IPS DF 4.7 (cell line): ENCODE measurements around the gene A2ML1.
"Not testable (repeated sequence)": the region's sequence is repeated elsewhere in the genome, so short reads cannot be mapped to it uniquely, and the experiment has no call there.

Experiments used
- DNase-seq: peaks from one replicate; pipeline ENCODE4 v3.0.0-alpha.2; 2013; ENCODE audit warnings: low spot score; ENCODE audit errors: extremely low read depth

A2ML1 gene

DNA sequence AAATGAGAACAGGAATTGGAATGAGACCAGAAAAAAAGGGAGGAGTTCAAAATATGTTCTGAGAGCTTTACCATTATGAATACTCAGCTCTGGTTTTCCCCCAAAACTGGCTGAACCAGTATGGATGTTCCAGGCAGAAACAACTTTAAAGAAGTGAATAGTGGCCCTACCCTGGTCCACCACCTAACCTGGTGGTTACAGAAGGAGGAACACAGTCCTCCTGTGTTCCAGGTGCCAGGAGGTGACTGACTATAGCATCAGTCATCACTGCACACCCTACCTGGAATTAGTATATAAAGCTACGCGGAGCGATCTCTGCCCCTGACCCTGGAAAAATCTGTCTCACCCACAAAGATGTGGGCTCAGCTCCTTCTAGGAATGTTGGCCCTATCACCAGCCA lies at the start of gene A2ML1:
A2ML1 (plus strand) TSS at position 324 of the 400 bp plus-strand sequence; CDS start at position 355, 31 bp downstream.
- DNase-seq = no peak

GRCh38 chr12:8773461-8773860 lies 49.0 kb upstream of the A2ML1 start:
- DNase-seq = no peak

DNA sequence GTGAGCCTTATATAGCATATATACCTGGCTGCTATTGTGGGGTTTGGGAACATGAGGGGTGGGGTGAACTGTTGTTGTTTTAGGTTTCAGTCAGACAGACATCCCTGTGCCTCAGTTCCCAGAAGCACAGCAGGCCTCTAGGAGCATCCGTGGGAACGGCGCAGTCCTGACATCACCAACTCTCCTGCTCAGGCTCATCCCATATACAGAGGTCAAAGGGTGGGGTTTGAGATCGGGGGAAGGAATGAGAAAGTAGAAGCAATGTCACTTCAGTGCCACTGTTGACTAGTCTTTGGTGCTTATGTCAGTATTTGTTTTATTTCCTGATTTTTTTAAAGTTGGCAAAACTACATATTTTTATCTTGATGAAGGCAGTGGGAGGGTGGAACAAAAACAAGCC lies 43.1 kb upstream of the A2ML1 start:
- no peak for DNase-seq

GRCh38 chr12:8779862-8780261 lies 42.6 kb upstream of the A2ML1 start:
- no peak for DNase-seq

DNA sequence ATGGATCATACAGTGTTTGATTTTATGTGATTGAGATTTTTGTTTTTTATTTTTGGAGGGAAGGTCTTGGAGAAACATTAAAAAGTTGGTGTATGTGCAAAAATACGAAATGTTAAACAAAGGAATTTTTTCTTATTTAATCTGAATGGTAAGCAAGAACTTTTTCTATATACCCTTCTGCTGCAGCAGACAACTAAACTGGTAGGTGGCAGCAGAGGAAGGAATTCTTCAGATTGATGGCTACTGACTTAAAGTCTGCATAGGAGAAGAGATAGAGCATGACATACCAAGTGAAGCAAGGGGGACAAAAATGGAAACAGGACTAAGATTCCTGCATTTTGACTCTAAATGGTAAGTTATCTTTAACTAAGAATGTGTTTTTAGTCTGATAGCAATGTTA lies 42.0 kb upstream of the A2ML1 start:
- no peak for DNase-seq

GRCh38 chr12:8781381-8782127 lies 40.9 kb upstream of the A2ML1 start:
- DNase-seq = no peak

- no peak for DNase-seq
Observed at GRCh38 chr12:8784290-8784888, 38.0 kb upstream of the A2ML1 start.

DNA sequence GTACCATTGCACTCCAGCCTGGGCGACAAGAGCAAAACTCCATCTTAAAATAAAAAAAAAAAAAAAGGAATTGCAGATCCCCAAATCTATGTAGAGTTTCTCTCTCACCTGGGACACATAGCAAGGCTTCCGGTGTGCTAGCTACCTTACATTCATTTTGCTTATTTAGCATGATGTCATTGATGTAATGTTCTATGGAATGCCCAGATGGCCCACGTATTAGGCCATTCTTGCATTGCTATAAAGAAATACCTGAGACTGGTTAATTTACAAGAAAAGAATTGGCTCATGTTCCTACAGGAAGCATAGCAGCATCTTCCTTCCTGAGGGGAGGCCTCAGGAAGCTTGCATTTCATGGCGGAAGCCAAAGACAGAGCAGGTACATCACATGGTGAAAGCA lies 36.9 kb upstream of the A2ML1 start:
- DNase-seq = no peak

GRCh38 chr12:8787206-8787605 lies 35.2 kb upstream of the A2ML1 start:
- not testable (repeated sequence) for DNase-seq

GRCh38 chr12:8788706-8789105 lies 33.7 kb upstream of the A2ML1 start:
- DNase-seq = not testable (repeated sequence)

DNA sequence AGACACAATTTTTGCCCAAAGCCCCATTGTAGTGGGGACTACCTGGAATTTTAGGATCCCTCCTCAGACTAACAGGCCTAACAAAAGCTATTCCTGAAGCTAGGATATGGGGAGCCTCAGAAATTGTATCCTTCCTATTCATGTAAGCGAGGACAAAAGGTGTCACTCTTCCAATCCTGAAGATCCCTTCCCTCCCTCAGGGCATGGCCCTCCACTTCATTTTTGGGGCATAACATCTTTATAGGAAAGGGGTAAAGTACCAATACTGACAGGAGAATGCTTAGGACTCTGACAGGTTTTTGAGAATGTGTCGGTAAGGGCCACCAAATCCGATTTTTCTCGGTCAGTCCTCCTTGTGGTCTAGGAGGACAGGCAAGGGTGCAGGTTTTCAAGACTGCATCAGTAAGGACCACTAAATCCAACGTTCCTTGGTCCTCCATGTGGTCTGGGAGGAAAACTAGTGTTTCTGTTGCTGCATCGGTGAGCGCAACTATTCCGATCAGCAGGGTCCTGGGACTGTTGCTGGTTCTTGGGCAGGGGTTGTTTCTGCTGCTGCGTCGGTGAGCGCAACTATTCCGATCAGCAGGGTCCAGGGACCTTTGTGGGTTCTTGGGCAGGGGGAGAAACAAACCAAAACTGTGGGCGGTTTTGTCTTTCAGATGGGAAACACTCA lies 32.9 kb upstream of the A2ML1 start:
- DNase-seq = not testable (repeated sequence)

GRCh38 chr12:8793226-8793625 lies 29.2 kb upstream of the A2ML1 start:
- not testable (repeated sequence) for DNase-seq

DNA sequence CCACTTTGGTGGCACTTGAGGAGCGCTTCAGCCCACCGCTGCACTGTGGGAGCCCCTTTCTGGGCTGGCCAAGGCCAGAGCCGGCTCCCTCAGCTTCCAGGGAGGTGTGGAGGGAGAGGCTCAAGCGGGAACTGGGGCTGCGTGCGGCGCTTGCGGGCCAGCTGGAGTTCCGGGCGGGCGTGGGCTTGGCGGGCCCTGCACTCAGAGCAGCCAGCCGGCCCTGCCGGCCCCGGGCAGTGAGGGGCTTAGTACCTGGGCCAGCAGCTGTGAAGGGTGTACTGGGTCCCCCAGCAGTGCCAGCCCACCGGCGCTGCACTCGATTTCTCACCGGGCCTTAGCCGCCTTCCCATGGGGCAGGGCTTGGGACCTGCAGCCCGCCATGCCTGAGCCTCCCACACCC lies 27.8 kb upstream of the A2ML1 start:
- DNase-seq = not testable (repeated sequence)

- DNase-seq = no peak
Observed at GRCh38 chr12:8796831-8797626, 25.4 kb upstream of the A2ML1 start.

DNA sequence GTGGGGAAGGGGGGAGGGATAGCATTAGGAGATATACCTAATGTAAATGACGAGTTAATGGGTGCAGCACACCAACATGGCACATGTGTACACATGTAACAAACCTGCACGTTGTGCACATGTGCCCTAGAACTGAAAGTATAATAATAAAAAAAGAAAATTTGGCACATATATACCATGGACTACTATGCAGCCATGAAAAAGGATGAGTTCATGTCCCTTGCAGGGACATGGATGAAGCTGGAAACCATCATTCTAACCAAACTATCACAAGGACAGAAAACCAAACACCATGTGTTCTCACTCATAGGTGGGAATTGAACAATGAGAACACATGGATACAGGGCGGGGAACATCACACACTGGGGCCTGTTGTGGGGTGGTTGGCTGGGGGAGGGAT lies 21.2 kb upstream of the A2ML1 start:
- not testable (repeated sequence) for DNase-seq

DNA sequence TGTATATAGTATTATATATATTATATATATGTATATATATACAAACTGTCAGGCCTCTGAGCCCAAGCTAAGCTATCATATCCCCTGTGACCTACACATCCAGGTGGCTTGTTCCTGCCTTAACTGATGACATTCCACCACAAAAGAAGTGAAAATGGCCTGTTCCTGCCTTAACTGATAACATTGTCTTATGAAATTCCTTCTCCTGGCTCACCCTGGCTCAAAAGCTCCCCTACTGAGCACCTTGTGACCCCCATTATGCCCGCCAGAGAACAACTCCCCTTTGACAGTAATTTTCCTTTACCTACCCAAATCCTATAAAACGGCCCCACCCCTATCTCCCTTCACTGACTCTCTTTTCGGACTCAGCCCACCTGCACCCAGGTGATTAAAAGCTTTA lies 17.6 kb upstream of the A2ML1 start:
- not testable (repeated sequence) for DNase-seq

GRCh38 chr12:8805487-8805886 lies 16.9 kb upstream of the A2ML1 start:
- not testable (repeated sequence) for DNase-seq

DNA sequence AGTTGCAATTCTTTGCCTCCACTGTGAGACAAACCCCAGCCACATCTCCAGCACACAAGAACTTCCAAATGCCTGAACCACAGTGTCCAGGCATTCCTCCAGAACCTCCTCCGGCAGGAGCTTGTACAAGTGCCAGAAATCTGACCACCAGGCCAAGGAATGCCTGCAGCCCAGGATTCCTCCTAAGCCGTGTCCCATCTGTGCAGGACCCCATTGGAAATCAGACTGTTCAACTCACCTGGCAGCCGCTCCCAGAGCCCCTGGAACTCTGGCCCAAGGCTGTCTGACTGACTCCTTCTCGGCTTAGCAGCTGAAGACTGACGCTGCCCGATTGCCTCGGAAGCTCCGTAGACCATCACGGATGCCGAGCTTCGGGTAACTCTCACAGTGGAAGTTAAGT lies 15.3 kb upstream of the A2ML1 start:
- not testable (repeated sequence) for DNase-seq

DNA sequence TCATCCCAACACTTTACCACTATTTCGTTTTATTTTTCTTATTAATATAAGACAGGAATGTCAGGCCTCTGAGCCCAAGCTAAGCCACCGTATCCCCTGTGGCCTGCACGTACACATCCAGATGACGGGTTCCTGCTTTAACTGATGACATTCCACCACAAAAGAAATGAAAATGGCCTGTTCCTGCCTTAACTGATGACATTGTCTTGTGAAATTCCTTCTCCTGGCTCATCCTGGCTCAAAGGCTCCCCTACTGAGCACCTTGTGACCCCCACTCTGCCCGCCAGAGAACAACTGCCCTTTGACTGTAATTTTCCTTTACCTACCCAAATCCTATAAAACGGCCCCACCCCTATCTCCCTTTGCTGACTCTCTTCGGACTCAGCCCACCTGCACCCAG lies 12.3 kb upstream of the A2ML1 start:
- not testable (repeated sequence) for DNase-seq

DNA sequence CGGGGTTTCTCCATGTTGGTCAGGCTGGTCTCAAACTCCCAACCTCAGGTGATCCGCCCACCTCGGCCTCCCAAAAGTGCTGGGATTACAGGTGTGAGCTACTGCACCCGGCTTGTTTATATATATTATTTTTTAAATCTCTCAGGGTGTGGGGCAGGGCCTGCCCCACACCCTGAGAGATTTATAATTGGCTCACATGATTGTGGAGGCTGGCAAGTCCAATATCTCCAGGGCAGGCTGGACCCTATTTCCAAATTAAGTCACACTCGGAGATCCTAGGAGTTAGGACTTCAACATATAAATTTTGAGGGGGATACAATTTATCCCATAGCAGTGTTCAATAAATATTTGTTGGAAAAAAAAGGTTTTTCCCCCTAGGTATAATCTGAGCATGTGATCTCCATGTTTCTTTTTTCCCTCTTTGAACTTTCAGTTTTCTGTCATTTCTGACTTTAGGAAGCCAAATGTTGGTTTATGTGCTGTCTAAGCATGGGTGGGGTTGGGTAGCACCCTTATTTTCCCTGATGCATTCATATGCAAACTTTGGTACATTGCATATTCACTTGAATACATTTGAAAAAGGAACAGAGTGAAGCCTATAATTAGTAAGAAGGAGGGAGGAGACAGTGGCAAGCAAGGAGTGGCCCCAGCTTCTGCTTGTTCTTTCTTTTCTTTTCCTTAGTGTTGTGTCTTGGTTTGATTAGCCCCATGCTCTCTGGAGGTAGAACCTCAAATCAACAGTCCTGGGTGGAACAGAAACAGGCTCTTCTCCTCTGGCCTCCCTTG lies 8.7 kb upstream of the A2ML1 start:
- DNase-seq = no peak
